A673 (cell line): ENCODE results near the gene CCR8. TPM values are rescaled to one million over a fixed set of nuclear protein-coding genes. Genes with fewer than 3 reads are reported as not detected.

Source experiments
- BruUV-seq: library from RNA; stranded (reverse); fragments of 400-500 nt; replicated peaks from 2 replicates; lab custom pipeline; 2021; lab: Mats Ljungman, UMichigan
- CTCF ChIA-PET: fragments of 300-600 bp; sonication (Branson Sonifier 250); formaldehyde crosslinking; loops from one replicate; lab custom pipeline; 2022; ENCODE audit warnings: antibody characterized with exemption; lab: Charles Lee
- POLR2A ChIA-PET: fragments of 300-600 bp; sonication (Branson Sonifier 250); formaldehyde crosslinking; loops from one replicate; lab custom pipeline; 2022; ENCODE audit warnings: antibody characterized with exemption; ENCODE audit not compliant: low non-redundant PET; lab: Charles Lee
- DNase-seq: peaks from one replicate; pipeline ENCODE4 v3.0.0-alpha.2; 2015; ENCODE audit warnings: low spot score
- H3K27ac ChIP-seq: fragments of 200-600 bp; sonication (generic); 2 replicates; pipeline ENCODE4 v1.5.1; 2016; ENCODE audit warnings: mixed run types, low read depth, mild to moderate bottlenecking, mixed read lengths, antibody characterized with exemption, low read length; ENCODE audit not compliant: poor library complexity, severe bottlenecking
- H3K27me3 ChIP-seq: fragments of 200-600 bp; sonication (generic); replicated peaks from 2 replicates; pipeline ENCODE4 v1.6.1; 2017; ENCODE audit warnings: mixed run types, low read depth, mild to moderate bottlenecking, mixed read lengths, antibody characterized with exemption, low read length; ENCODE audit not compliant: insufficient read depth, poor library complexity
- H3K36me3 ChIP-seq: fragments of 200-600 bp; sonication (generic); 2 replicates; pipeline ENCODE4 v1.6.1; 2016; ENCODE audit warnings: mixed run types, mild to moderate bottlenecking, mixed read lengths, antibody characterized with exemption, low read length; ENCODE audit not compliant: insufficient read depth, poor library complexity, severe bottlenecking
- H3K4me1 ChIP-seq: fragments of 200-600 bp; sonication (generic); 2 replicates; pipeline ENCODE4 v1.6.1; 2017; ENCODE audit warnings: mixed run types, mild to moderate bottlenecking, mixed read lengths, antibody characterized with exemption, low read length; ENCODE audit not compliant: insufficient read depth, poor library complexity, severe bottlenecking
- H3K4me3 ChIP-seq: fragments of 200-600 bp; sonication (generic); 2 replicates; pipeline ENCODE4 v1.5.1; 2016; ENCODE audit warnings: low read depth, mixed run types, mild to moderate bottlenecking, mixed read lengths, low read length; ENCODE audit not compliant: poor library complexity, severe bottlenecking
- H3K9me3 ChIP-seq: fragments of 200-600 bp; sonication (generic); 2 replicates; pipeline ENCODE4 v1.6.1; 2016; ENCODE audit warnings: mixed run types, low read depth, mild to moderate bottlenecking, mixed read lengths, antibody characterized with exemption, low read length; ENCODE audit not compliant: poor library complexity, severe bottlenecking
- EZH2 ChIP-seq: fragments of 200-600 bp; sonication (generic); IDR thresholded peaks from 2 replicates; pipeline ENCODE4 v1.6.1; 2017; ENCODE audit warnings: borderline replicate concordance, low read depth, mild to moderate bottlenecking, mixed read lengths, antibody characterized with exemption, low read length; ENCODE audit not compliant: poor library complexity, severe bottlenecking
- intact Hi-C: fragments of 100-400 bp; cut with micrococcal nuclease; formaldehyde crosslinking; loops from one replicate; pipeline ENCODE4 v1.10.0; 2022; ENCODE audit not compliant: unreplicated experiment
- total RNA-seq: library from RNA; stranded (reverse); gene quantifications from 2 replicates; pipeline ENCODE4 v1.2.3, GENCODE V29; 2021
- TF ChIP-seq, protein P1 (sequence below): fragments of 300-800, 200-600 bp; sonication (generic); conservative IDR thresholded peaks from 2 replicates; pipeline ENCODE4 v1.5.1; 2017; ENCODE audit warnings: low read depth, mild to moderate bottlenecking, antibody characterized with exemption, low read length, moderate library complexity, mixed read lengths

CCR8 gene
- total RNA-seq, 1 experiment from 2014 or later, result not detected

DNA sequence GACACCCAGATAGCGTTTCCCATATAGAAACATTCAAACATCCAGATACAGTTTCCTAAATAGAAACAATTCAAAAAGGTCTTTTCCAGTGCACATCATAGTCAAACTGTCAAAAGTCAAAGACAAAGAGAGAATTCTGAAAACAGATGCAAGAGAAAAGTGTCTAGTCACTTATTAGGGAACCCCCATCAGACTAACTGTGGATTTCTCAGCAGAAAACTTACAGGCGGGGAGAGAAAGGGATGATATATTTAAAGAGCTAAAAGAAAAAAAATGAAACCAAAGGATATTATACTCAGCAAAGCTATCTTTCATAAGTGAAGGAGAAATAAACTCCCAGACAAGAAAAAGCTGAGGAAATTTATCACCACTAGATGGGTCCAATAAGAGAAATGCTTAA lies 27.3 kb upstream of the CCR8 start:
- intact Hi-C loops, result no loop called here
- H3K27me3 ChIP-seq, result no peaks in the 10 kb centered on the region
- POLR2A ChIA-PET, result no interaction called here
- no TSS peak for BruUV-seq
- no peak for DNase-seq
- H3K9me3 ChIP-seq, result no peaks in the 10 kb centered on the region
- no peaks in the 10 kb centered on the region for H3K36me3 ChIP-seq
- H3K27ac ChIP-seq, result no peak overlapping the region
- no peak for TF ChIP-seq EZH2
- no peak overlapping the region for H3K4me3 ChIP-seq
- CTCF ChIA-PET, result interaction anchor here (0.6 kb wide), 1 partner anchor 9 kb away, joined by 3 read pairs; no protein-coding TSS in a partner anchor
- H3K4me1 ChIP-seq, result no peaks in the 10 kb centered on the region

DNA sequence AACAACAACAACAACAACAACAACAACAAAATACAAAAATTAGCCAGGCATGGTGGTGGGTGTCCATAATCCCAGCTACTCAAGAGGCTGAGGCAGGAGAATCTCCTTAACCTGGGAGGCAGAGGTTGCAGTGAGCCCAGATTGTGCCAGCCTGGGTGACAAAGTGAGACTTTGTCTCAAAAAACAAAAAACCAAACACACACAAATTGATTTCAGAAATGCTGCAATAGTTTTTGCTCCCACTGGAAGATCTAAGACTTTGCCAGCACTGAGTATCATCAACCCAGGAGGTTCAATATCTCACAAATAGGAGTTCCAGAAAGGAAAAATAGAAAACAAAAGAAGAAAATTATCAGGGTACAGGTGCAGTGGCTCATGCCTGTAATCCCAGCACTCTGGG lies 16.2 kb upstream of the CCR8 start:
- Histone ChIP-seq H3K27ac (no peak overlapping the region), H3K4me1 (no peaks in the 10 kb centered on the region), H3K27me3 (no peaks in the 10 kb centered on the region), H3K9me3 (no peaks in the 10 kb centered on the region), H3K36me3 (no peaks in the 10 kb centered on the region), H3K4me3 (no peak overlapping the region)
- POLR2A ChIA-PET, result no interaction called here
- no peak for DNase-seq
- intact Hi-C loops, result no loop called here
- CTCF ChIA-PET, result no interaction called here
- TF ChIP-seq EZH2, result no peak
- TF ChIP-seq, protein P1, sequence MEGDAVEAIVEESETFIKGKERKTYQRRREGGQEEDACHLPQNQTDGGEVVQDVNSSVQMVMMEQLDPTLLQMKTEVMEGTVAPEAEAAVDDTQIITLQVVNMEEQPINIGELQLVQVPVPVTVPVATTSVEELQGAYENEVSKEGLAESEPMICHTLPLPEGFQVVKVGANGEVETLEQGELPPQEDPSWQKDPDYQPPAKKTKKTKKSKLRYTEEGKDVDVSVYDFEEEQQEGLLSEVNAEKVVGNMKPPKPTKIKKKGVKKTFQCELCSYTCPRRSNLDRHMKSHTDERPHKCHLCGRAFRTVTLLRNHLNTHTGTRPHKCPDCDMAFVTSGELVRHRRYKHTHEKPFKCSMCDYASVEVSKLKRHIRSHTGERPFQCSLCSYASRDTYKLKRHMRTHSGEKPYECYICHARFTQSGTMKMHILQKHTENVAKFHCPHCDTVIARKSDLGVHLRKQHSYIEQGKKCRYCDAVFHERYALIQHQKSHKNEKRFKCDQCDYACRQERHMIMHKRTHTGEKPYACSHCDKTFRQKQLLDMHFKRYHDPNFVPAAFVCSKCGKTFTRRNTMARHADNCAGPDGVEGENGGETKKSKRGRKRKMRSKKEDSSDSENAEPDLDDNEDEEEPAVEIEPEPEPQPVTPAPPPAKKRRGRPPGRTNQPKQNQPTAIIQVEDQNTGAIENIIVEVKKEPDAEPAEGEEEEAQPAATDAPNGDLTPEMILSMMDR, result no peak
- BruUV-seq, result no TSS peak

DNA sequence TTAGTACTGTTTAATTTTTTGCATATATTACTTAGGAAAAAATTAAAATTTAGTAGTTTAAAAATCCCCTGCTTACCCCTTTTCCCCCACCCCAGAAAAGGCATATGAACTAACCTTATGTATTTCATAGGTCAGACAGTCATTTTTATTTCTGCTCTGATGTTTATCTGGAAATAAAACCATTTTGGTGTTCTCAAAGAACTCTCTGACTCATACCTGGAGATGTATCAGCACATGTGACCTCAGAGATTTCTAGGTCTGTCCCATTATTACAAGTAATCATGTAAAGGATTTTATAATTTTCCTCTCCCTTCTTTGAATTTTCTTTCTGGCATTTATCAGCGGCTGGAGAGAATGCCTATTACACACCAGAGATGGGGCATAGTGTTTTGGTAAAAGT lies 14.1 kb upstream of the CCR8 start:
- TF ChIP-seq EZH2, result no peak
- TF ChIP-seq, protein P1, result no peak
- no peaks in the 10 kb centered on the region for H3K36me3 ChIP-seq

DNA sequence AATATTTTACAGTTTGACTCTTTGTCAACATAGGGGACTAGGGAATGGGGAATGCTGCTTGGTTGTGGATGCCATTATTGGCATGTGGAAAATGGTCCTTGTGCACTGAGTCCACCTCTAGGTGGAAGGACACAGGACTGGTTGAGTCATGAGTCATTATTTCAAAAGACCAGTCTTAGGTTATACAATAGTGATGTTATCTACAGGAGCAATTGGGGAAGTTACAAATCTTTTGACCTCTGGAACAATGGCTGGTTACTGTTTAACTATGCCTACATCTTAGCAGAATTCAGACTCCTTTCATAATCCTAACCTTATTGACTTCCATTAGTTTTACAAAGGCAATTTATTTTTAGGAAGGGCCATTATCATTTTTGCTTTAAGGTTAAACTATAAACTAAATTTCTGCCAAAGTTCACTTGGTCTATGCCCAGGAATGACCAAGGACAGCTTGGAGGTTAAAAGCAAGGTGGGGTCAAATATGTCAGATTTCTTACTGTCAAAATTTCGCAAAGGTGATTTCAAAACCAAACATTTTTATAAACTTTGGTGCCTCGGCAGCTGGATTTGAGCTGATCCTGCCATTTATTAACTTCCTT lies 11.8 kb upstream of the CCR8 start:
- ChIA-PET POLR2A (no interaction called here), CTCF (no interaction called here)
- H3K4me3 ChIP-seq, result no peak overlapping the region
- no peaks in the 10 kb centered on the region for H3K9me3 ChIP-seq
- H3K27me3 ChIP-seq, result peaks cover 5% of the 10 kb centered on the region
- H3K36me3 ChIP-seq, result no peaks in the 10 kb centered on the region
- H3K27ac ChIP-seq, result no peak overlapping the region
- no TSS peak for BruUV-seq
- no peaks in the 10 kb centered on the region for H3K4me1 ChIP-seq
- no peak for DNase-seq
- TF ChIP-seq, protein P1, result no peak
- no peak for TF ChIP-seq EZH2
- intact Hi-C loops, result no loop called here

More for the DNA sequence above, 14.1 kb upstream of the CCR8 start:
- H3K4me1 ChIP-seq, result no peaks in the 10 kb centered on the region
- no peaks in the 10 kb centered on the region for H3K9me3 ChIP-seq
- no peak overlapping the region for H3K27ac ChIP-seq
- no peak overlapping the region for H3K4me3 ChIP-seq
- no peak for DNase-seq
- peaks cover 5% of the 10 kb centered on the region for H3K27me3 ChIP-seq
- ChIA-PET CTCF (no interaction called here), POLR2A (no interaction called here)
- BruUV-seq, result no TSS peak
- intact Hi-C loops, result no loop called here
